HG02981 (cell line): ENCODE results near the gene KIF25.

ENCODE experiments used
- ATAC-seq: cut with Tn5 transposase; IDR thresholded peaks from one replicate; pipeline ENCODE4 v1.9.1; 2021; ENCODE audit warnings: mild to moderate bottlenecking, moderate library complexity; ENCODE audit not compliant: unreplicated experiment

KIF25 gene

GRCh38 chr6:168082860-168083513 is 85.5 kb downstream of the KIF25 start:
- ATAC-seq, result no peak

- ATAC-seq, result no peak
Observed at GRCh38 chr6:168083514-168083885, 86.0 kb downstream of the KIF25 start.

- no peak for ATAC-seq
Observed at GRCh38 chr6:168084465-168085160, 87.1 kb downstream of the KIF25 start.

- ATAC-seq, result no peak
Observed at GRCh38 chr6:168086066-168086465, 88.6 kb downstream of the KIF25 start.

GRCh38 chr6:168086616-168087015 is 89.1 kb downstream of the KIF25 start:
- ATAC-seq, result no peak

- no peak for ATAC-seq
Observed at GRCh38 chr6:168087436-168088160, 90.1 kb downstream of the KIF25 start.

- ATAC-seq, result no peak
Observed at GRCh38 chr6:168088161-168089053, 90.9 kb downstream of the KIF25 start.

- no peak for ATAC-seq
Observed at GRCh38 chr6:168089186-168090063, 92.0 kb downstream of the KIF25 start.

- ATAC-seq, result no peak
Observed at GRCh38 chr6:168090064-168090690, 92.7 kb downstream of the KIF25 start.

GRCh38 chr6:168090706-168091105 is 93.2 kb downstream of the KIF25 start:
- no peak for ATAC-seq

- ATAC-seq, result no peak
Observed at GRCh38 chr6:168091381-168092264, 94.2 kb downstream of the KIF25 start.

- ATAC-seq, result no peak
Observed at GRCh38 chr6:168092541-168092940, 95.1 kb downstream of the KIF25 start.

GRCh38 chr6:168093071-168093505 is 95.6 kb downstream of the KIF25 start:
- no peak for ATAC-seq

- no peak for ATAC-seq
Observed at GRCh38 chr6:168093634-168094033, 96.2 kb downstream of the KIF25 start.
